MM.1S (cell line): ENCODE data around the gene RCOR1.

Source experiments
- DNase-seq: peaks from one replicate; pipeline ENCODE4 v3.0.0-alpha.2; 2015
- H2AFZ ChIP-seq: fragments of 300-600 bp; sonication (generic); 2 replicates; pipeline ENCODE4 v1.6.0; 2016; ENCODE audit warnings: antibody characterized with exemption, low read length
- H3F3A ChIP-seq: fragments of 300-600 bp; sonication (generic); 2 replicates; pipeline ENCODE4 v1.6.1; 2016; ENCODE audit warnings: mild to moderate bottlenecking, antibody characterized with exemption, low read length, moderate library complexity, mixed read lengths; ENCODE audit not compliant: insufficient read depth
- H3K27ac ChIP-seq: fragments of 300-600 bp; sonication (generic); 2 replicates; pipeline ENCODE4 v1.5.1; 2016; ENCODE audit warnings: mild to moderate bottlenecking, low read length
- H3K27me3 ChIP-seq: fragments of 300-600 bp; sonication (generic); replicated peaks from 2 replicates; pipeline ENCODE4 v1.6.0; 2016; ENCODE audit warnings: low read length; ENCODE audit not compliant: insufficient read depth
- H3K36me3 ChIP-seq: fragments of 300-600 bp; sonication (generic); replicated peaks from 2 replicates; pipeline ENCODE4 v1.6.1; 2016; ENCODE audit warnings: mild to moderate bottlenecking, low read length, mixed read lengths; ENCODE audit not compliant: insufficient read depth
- H3K4me1 ChIP-seq: fragments of 300-600 bp; sonication (generic); 2 replicates; pipeline ENCODE4 v1.6.1; 2016; ENCODE audit warnings: low read length, mixed read lengths
- H3K4me2 ChIP-seq: fragments of 300-600 bp; sonication (generic); 2 replicates; pipeline ENCODE4 v1.6.0; 2016; ENCODE audit warnings: low read depth, low read length
- H3K4me3 ChIP-seq: fragments of 300-600 bp; sonication (generic); 2 replicates; pipeline ENCODE4 v1.5.1; 2016; ENCODE audit warnings: low read length, mixed read lengths
- H3K79me2 ChIP-seq: fragments of 300-600 bp; sonication (generic); 2 replicates; pipeline ENCODE4 v1.6.1; 2016; ENCODE audit warnings: mixed run types, low read length, mixed read lengths
- H3K9ac ChIP-seq: fragments of 300-600 bp; sonication (generic); 2 replicates; pipeline ENCODE4 v1.6.1; 2016; ENCODE audit warnings: low read length, mixed read lengths
- H3K9me2 ChIP-seq: fragments of 300-600 bp; sonication (generic); replicated peaks from 2 replicates; pipeline ENCODE4 v1.6.1; 2016; ENCODE audit warnings: mild to moderate bottlenecking, low read length, mixed read lengths; ENCODE audit not compliant: insufficient read depth
- H3K9me3 ChIP-seq: fragments of 300-600 bp; sonication (generic); replicated peaks from 2 replicates; pipeline ENCODE4 v1.6.1; 2016; ENCODE audit warnings: mild to moderate bottlenecking, low read length, mixed read lengths; ENCODE audit not compliant: insufficient read depth
- H4K20me1 ChIP-seq: fragments of 300-600 bp; sonication (generic); 2 replicates; pipeline ENCODE4 v1.6.1; 2016; ENCODE audit warnings: mild to moderate bottlenecking, low read length, moderate library complexity, mixed read lengths; ENCODE audit not compliant: insufficient read depth
- CTCF ChIP-seq: fragments of 300-600 bp; sonication (generic); IDR thresholded peaks from 2 replicates; pipeline ENCODE4 v1.5.1; 2016; ENCODE audit warnings: antibody characterized with exemption, low read length, mixed read lengths
- EZH2 ChIP-seq: fragments of 300-600 bp; sonication (generic); optimal IDR thresholded peaks from 2 replicates; pipeline ENCODE3; 2017; ENCODE audit warnings: low read depth, mild to moderate bottlenecking, antibody characterized with exemption, low read length, mixed read lengths
- EZH2phosphoT487 ChIP-seq: fragments of 300-600 bp; sonication (generic); IDR thresholded peaks from 2 replicates; pipeline ENCODE4 v1.6.1; 2018; ENCODE audit warnings: antibody characterized with exemption, low read length

Gene RCOR1

GRCh38 chr14:102675396-102675795, 82.9 kb downstream of the RCOR1 start:
- TF ChIP-seq CTCF = no peak
- no peak for TF ChIP-seq EZH2
- no peak for TF ChIP-seq EZH2phosphoT487
- Histone ChIP-seq H3K79me2 (no peaks in the 10 kb centered on the region), H3K9me2 (no peaks in the 10 kb centered on the region), H3F3A (no peaks in the 10 kb centered on the region), H2AFZ (no peak overlapping the region), H3K27ac (no peak overlapping the region), H3K4me1 (no peaks in the 10 kb centered on the region), H3K27me3 (no peaks in the 10 kb centered on the region), H3K4me3 (no peak overlapping the region), H3K9me3 (no peaks in the 10 kb centered on the region), H3K36me3 (no peaks in the 10 kb centered on the region), H4K20me1 (no peaks in the 10 kb centered on the region), H3K9ac (no peak overlapping the region), H3K4me2 (no peak overlapping the region)
- no peak for DNase-seq

GRCh38 chr14:102678394-102678793, 85.9 kb downstream of the RCOR1 start:
- H3K9ac ChIP-seq = no peak overlapping the region
- H3K79me2 ChIP-seq = no peaks in the 10 kb centered on the region
- no peaks in the 10 kb centered on the region for H3K4me1 ChIP-seq
- DNase-seq = no peak
- no peaks in the 10 kb centered on the region for H3K9me2 ChIP-seq
- no peak overlapping the region for H3K4me3 ChIP-seq
- H3K27ac ChIP-seq = no peak overlapping the region
- H3F3A ChIP-seq = no peaks in the 10 kb centered on the region
- no peaks in the 10 kb centered on the region for H4K20me1 ChIP-seq
- H3K36me3 ChIP-seq = no peaks in the 10 kb centered on the region
- H2AFZ ChIP-seq = no peak overlapping the region
- H3K27me3 ChIP-seq = no peaks in the 10 kb centered on the region
- TF ChIP-seq EZH2phosphoT487 (no peak), EZH2 (no peak), CTCF (no peak)
- H3K9me3 ChIP-seq = no peaks in the 10 kb centered on the region
- no peak overlapping the region for H3K4me2 ChIP-seq

GRCh38 chr14:102683399-102684297, 91.2 kb downstream of the RCOR1 start:
- Histone ChIP-seq H3K4me1 (no peaks in the 10 kb centered on the region), H3K4me2 (no peak overlapping the region), H3K9me2 (no peaks in the 10 kb centered on the region), H3K36me3 (no peaks in the 10 kb centered on the region), H3K4me3 (no peak overlapping the region), H3K27me3 (no peaks in the 10 kb centered on the region), H3K9ac (no peak overlapping the region), H3F3A (no peaks in the 10 kb centered on the region), H2AFZ (no peak overlapping the region), H3K9me3 (no peaks in the 10 kb centered on the region), H3K79me2 (no peaks in the 10 kb centered on the region), H4K20me1 (no peaks in the 10 kb centered on the region), H3K27ac (no peak overlapping the region)
- no peak for DNase-seq
- TF ChIP-seq CTCF (no peak), EZH2 (no peak), EZH2phosphoT487 (no peak)
